ENCODE measurements around the gene ARHGAP40. TPM values are rescaled to one million over a fixed set of nuclear protein-coding genes. Genes with fewer than 3 reads are reported as not detected.

ARHGAP40 gene
- total RNA-seq, 1 donor from 2014 or later = not detected

DNA sequence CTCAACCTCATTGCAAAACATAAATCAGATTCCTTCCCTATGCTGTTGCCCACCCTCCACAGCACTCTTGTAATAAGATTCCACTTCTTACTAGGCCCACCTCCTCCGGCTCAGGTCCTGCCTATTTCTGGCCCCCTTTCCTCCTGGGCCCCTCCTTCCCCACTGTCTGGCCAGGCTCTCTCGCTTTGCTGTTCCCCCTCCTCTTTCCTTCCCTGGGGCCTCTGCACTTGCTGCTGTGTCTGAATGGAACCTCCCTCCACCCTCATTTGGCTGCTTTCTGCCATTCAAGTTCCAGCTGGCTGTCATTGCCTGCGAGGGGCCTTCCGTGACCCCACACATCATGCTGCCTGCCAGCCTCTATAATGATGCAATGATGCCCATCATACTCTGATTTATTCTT is 38.9 kb downstream of the ARHGAP40 start:
- H3K9me3 ChIP-seq (replicated peaks) = no peaks in the 10 kb centered on the region
- TF ChIP-seq, protein P1, sequence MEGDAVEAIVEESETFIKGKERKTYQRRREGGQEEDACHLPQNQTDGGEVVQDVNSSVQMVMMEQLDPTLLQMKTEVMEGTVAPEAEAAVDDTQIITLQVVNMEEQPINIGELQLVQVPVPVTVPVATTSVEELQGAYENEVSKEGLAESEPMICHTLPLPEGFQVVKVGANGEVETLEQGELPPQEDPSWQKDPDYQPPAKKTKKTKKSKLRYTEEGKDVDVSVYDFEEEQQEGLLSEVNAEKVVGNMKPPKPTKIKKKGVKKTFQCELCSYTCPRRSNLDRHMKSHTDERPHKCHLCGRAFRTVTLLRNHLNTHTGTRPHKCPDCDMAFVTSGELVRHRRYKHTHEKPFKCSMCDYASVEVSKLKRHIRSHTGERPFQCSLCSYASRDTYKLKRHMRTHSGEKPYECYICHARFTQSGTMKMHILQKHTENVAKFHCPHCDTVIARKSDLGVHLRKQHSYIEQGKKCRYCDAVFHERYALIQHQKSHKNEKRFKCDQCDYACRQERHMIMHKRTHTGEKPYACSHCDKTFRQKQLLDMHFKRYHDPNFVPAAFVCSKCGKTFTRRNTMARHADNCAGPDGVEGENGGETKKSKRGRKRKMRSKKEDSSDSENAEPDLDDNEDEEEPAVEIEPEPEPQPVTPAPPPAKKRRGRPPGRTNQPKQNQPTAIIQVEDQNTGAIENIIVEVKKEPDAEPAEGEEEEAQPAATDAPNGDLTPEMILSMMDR (IDR thresholded peaks at IDR 0.05; ENCODE audit: borderline replicate concordance) = no peak
- H3K4me1 ChIP-seq = no peaks in the 10 kb centered on the region
- H3K36me3 ChIP-seq = no peaks in the 10 kb centered on the region
- H3K27me3 ChIP-seq (ENCODE audit: low read depth) = peaks cover 74% of the 10 kb centered on the region
- DNase-seq = no peak
- H3K27ac ChIP-seq (replicated peaks) = no peak overlapping the region
- no peak overlapping the region for H3K4me3 ChIP-seq
- intact Hi-C loops (cut with micrococcal nuclease) = no loop called here

DNA sequence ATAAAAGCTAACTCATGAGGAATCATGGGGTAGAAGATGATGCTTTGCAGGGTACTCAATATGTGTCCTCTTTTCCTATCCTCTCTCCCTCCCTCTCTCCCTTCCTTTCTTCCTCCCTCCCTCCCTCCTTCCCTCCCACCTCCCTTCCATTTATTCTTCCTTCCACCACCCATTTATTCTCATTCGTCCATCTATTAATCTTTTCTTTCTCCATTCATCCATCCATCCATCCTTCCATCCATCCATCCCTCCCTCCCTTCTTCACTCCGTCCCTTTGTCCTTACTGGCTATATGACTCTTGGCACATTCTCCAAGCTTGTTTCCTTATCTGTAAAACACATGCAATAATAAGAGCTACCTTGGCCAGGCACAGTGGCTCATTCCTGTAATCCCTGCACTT is 40.9 kb downstream of the ARHGAP40 start:
- H3K27ac ChIP-seq (replicated peaks) = no peak overlapping the region
- no peaks in the 10 kb centered on the region for H3K36me3 ChIP-seq
- H3K4me3 ChIP-seq = no peak overlapping the region
- H3K27me3 ChIP-seq (ENCODE audit: low read depth) = peaks cover 85% of the 10 kb centered on the region
- DNase-seq = no peak
- no peaks in the 10 kb centered on the region for H3K9me3 ChIP-seq (replicated peaks)
- peaks cover 9% of the 10 kb centered on the region for H3K4me1 ChIP-seq
- intact Hi-C loops (cut with micrococcal nuclease) = no loop called here
- TF ChIP-seq, protein P1 (IDR thresholded peaks at IDR 0.05; ENCODE audit: borderline replicate concordance) = no peak

GRCh38 chr20:38644588-38645260 is 43.1 kb downstream of the ARHGAP40 start:
- H3K27ac ChIP-seq (replicated peaks) = no peak overlapping the region
- no peak overlapping the region for H3K4me3 ChIP-seq
- DNase-seq = no peak
- H3K9me3 ChIP-seq (replicated peaks) = no peaks in the 10 kb centered on the region
- H3K4me1 ChIP-seq = peaks cover 9% of the 10 kb centered on the region
- peaks cover 98% of the 10 kb centered on the region for H3K27me3 ChIP-seq (ENCODE audit: low read depth)
- H3K36me3 ChIP-seq = no peaks in the 10 kb centered on the region
- intact Hi-C loops (cut with micrococcal nuclease) = loop anchor here (5.0 kb wide), 1 partner anchor 88 kb away; no protein-coding TSS in a partner anchor
- TF ChIP-seq, protein P1 (IDR thresholded peaks at IDR 0.05; ENCODE audit: borderline replicate concordance) = no peak

DNA sequence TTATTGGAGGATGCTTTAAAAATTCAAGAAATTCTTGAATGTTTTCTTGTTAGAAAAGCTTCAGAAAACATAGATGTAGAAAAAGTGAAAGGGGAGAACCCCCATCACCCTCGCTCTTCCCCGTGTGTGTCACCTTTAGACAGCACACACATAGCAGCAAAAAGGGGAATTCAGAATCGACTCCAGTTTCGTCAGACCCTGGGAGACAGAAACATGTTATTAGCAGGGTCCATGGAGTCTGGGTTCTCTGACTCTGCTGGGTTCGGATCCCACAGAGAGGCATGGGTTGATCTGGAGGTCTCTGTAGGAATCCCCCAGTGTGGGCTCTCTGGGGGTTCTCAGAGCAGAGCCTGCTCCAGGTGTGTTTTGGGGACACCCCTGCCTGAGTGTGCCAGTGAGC is 43.7 kb downstream of the ARHGAP40 start:
- Histone ChIP-seq H3K36me3 (no peaks in the 10 kb centered on the region), H3K27me3 (ENCODE audit: low read depth) (peaks cover 100% of the 10 kb centered on the region), H3K27ac (replicated peaks) (no peak overlapping the region), H3K4me1 (peaks cover 9% of the 10 kb centered on the region), H3K9me3 (replicated peaks) (no peaks in the 10 kb centered on the region), H3K4me3 (no peak overlapping the region)
- intact Hi-C loops (cut with micrococcal nuclease) = loop anchor here (5.0 kb wide), 1 partner anchor 87 kb away; no protein-coding TSS in a partner anchor
- no peak for DNase-seq
- TF ChIP-seq, protein P1 (IDR thresholded peaks at IDR 0.05; ENCODE audit: borderline replicate concordance) = no peak

DNA sequence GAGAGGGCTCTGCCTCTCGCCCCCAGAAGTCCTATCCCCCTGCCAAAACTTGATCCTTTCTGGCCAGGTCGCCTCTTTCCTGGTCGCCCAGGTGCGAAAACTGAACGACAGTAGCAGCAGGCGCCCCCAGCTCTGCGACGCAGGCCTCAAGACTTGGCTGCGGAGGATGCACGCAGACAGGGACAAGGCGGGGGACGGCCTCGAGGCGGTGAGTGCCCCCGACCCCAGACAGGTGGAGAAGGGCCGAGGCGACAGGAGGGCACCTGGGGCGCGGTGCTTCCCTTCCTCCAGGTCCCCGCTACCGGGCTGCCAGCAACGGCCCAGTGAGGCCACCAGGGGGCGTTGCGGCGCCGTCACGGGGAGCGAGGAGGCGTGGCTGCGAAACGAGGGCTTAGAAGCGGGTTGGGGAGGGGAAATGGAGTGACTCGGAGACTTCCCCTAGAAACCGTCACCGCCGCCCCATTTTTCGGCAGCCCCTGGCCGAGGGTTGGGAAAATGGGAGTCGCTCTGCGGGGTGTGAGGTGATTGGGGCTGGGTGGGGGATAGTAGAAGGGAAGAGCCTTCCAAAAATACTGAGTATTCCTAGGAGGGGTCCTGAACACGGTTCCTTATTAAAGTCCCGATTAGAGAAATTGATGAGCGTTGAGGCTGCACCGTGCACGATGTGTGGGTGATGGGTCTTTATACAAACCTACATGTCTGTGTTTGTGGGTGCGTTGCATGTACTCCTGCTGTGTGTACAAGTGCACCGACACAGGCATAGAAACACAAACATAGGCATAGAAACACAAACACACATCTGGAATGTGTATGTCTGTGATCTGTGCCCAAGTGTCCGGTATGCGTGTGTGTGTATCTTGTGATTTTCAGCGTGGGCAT is 44.6 kb downstream of the ARHGAP40 start:
- peaks cover 9% of the 10 kb centered on the region for H3K4me1 ChIP-seq
- H3K36me3 ChIP-seq = no peaks in the 10 kb centered on the region
- TF ChIP-seq, protein P1 (IDR thresholded peaks at IDR 0.05; ENCODE audit: borderline replicate concordance) = peak; percentile 96
- peaks cover 100% of the 10 kb centered on the region for H3K27me3 ChIP-seq (ENCODE audit: low read depth)
- H3K4me3 ChIP-seq = peak overlapping the region; percentile 43
- no peak overlapping the region for H3K27ac ChIP-seq (replicated peaks)
- no peaks in the 10 kb centered on the region for H3K9me3 ChIP-seq (replicated peaks)
- intact Hi-C loops (cut with micrococcal nuclease) = loop anchor here (5.0 kb wide), 1 partner anchor 86 kb away; no protein-coding TSS in a partner anchor
- peak; percentile 68 for DNase-seq
